ENCODE measurements around the gene INTS15. TPM values are rescaled to one million over a fixed set of nuclear protein-coding genes. Genes with fewer than 3 reads are reported as not detected.

INTS15 gene
- polyA plus RNA-seq, 1 donor from 2014 or later = 36.2 TPM

GRCh38 chr7:6639627-6640026 lies 49.8 kb downstream of the INTS15 start:
- Histone ChIP-seq H3K9me3 (ENCODE audit: low read length) (no peaks in the 10 kb centered on the region), H3K9me2 (ENCODE audit: insufficient read depth, low read length) (no peaks in the 10 kb centered on the region), H2AFZ (ENCODE audit: low read depth, low read length) (no peak overlapping the region), H3K4me3 (ENCODE audit: low read length) (peak overlapping the region; percentile 91), H4K20me1 (ENCODE audit: insufficient read depth) (no peaks in the 10 kb centered on the region), H3K27ac (ENCODE audit: low read length) (no peak overlapping the region), H3K36me3 (ENCODE audit: insufficient read depth, low read length) (no peaks in the 10 kb centered on the region), H3K27me3 (ENCODE audit: insufficient read depth, low read depth, low read length) (no peaks in the 10 kb centered on the region), H3F3A (ENCODE audit: insufficient read depth, low read length, poor library complexity, severe bottlenecking) (no peaks in the 10 kb centered on the region), H3K79me2 (replicated peaks; ENCODE audit: insufficient read depth, low read length) (peaks cover 31% of the 10 kb centered on the region), H3K9ac (ENCODE audit: low read length) (no peak overlapping the region), H3K4me2 (ENCODE audit: low read length) (no peak overlapping the region)
- TF ChIP-seq CTCF (IDR thresholded peaks at IDR 0.05; ENCODE audit: poor library complexity, severe bottlenecking) (no peak), EZH2 (IDR thresholded peaks at IDR 0.05; ENCODE audit: borderline replicate concordance, insufficient read depth, low read length, poor library complexity, severe bottlenecking) (no peak), MXI1 (conservative IDR thresholded peaks at IDR 0.05; ENCODE audit: poor library complexity, severe bottlenecking) (no peak), POLR2AphosphoS5 (IDR thresholded peaks at IDR 0.05) (no peak), EP300 (conservative IDR thresholded peaks at IDR 0.05; ENCODE audit: poor library complexity, severe bottlenecking) (no peak), SMC3 (conservative IDR thresholded peaks at IDR 0.05; ENCODE audit: poor library complexity) (no peak), TAF1 (IDR thresholded peaks at IDR 0.05; ENCODE audit: low read depth) (no peak)

- Histone ChIP-seq H3K4me2 (ENCODE audit: low read length) (no peak overlapping the region), H3K4me3 (ENCODE audit: low read length) (no peak overlapping the region), H3K27ac (ENCODE audit: low read length) (no peak overlapping the region), H4K20me1 (ENCODE audit: insufficient read depth) (no peaks in the 10 kb centered on the region), H3K36me3 (ENCODE audit: insufficient read depth, low read length) (no peaks in the 10 kb centered on the region), H3F3A (ENCODE audit: insufficient read depth, low read length, poor library complexity, severe bottlenecking) (no peaks in the 10 kb centered on the region), H3K9me2 (ENCODE audit: insufficient read depth, low read length) (no peaks in the 10 kb centered on the region), H3K79me2 (replicated peaks; ENCODE audit: insufficient read depth, low read length) (peaks cover 31% of the 10 kb centered on the region), H3K9me3 (ENCODE audit: low read length) (no peaks in the 10 kb centered on the region), H2AFZ (ENCODE audit: low read depth, low read length) (no peak overlapping the region), H3K27me3 (ENCODE audit: insufficient read depth, low read depth, low read length) (no peaks in the 10 kb centered on the region), H3K9ac (ENCODE audit: low read length) (no peak overlapping the region)
- TF ChIP-seq EP300 (conservative IDR thresholded peaks at IDR 0.05; ENCODE audit: poor library complexity, severe bottlenecking) = no peak
- TF ChIP-seq SMC3 (conservative IDR thresholded peaks at IDR 0.05; ENCODE audit: poor library complexity) = no peak
- TF ChIP-seq TAF1 (IDR thresholded peaks at IDR 0.05; ENCODE audit: low read depth) = no peak
- TF ChIP-seq REST (IDR thresholded peaks at IDR 0.05; ENCODE audit: borderline replicate concordance) = no peak
- TF ChIP-seq MXI1 (conservative IDR thresholded peaks at IDR 0.05; ENCODE audit: poor library complexity, severe bottlenecking) = no peak
- no peak for TF ChIP-seq EZH2 (IDR thresholded peaks at IDR 0.05; ENCODE audit: borderline replicate concordance, insufficient read depth, low read length, poor library complexity, severe bottlenecking)
- no peak for TF ChIP-seq CTCF (IDR thresholded peaks at IDR 0.05; ENCODE audit: poor library complexity, severe bottlenecking)
- TF ChIP-seq RAD21 (conservative IDR thresholded peaks at IDR 0.05) = no peak
- TF ChIP-seq POLR2AphosphoS5 (IDR thresholded peaks at IDR 0.05) = no peak
Measured at GRCh38 chr7:6640246-6640721, 50.5 kb downstream of the INTS15 start.
